GM12891 (cell line): ENCODE results near the gene RFNG.

ENCODE experiments used
- PAX5 ChIP-seq: IDR thresholded peaks from 2 replicates; pipeline ENCODE4 v1.6.1; 2011; ENCODE audit warnings: low read length, moderate library complexity, mild to moderate bottlenecking; ENCODE audit not compliant: insufficient read depth, severe bottlenecking
- POLR2A ChIP-seq: IDR thresholded peaks from 2 replicates; pipeline ENCODE4 v1.6.1; 2011; ENCODE audit warnings: low read depth, low read length, control low read depth
- POLR2AphosphoS5 ChIP-seq: IDR thresholded peaks from 2 replicates; pipeline ENCODE4 v1.6.1; 2011; ENCODE audit warnings: low read depth, low read length, control low read depth
- SPI1 ChIP-seq: IDR thresholded peaks from 2 replicates; pipeline ENCODE4 v1.6.1; 2011; ENCODE audit warnings: low read depth, low read length, control low read depth

DNA sequence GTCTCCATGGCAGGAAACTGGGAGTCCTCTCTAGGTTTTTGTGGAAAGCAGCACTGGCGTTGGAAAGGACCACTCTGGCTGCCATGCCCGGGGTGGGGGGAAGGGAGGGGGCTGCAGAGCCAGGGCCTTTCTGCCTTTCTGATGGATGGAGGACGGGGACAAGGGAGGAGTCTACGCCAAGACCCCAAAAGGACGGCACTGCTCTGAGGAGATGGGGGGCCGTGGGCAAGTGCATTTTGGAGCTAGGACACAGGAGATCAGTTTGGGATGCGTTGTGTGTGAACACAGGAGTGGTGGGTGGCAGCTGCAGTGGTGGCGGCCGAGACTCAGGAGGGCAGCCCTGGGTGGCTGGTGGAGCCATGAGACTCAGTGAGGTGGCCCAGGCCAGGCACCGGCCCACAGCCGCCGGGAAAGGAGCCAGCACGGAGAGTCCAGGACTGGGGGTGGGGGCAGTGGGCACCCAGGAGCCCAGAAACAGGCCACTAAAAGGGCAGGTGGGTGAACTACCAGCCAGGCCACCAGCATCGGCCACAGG is 31.0 kb downstream of the RFNG start:
- TF ChIP-seq POLR2A: no peak
- TF ChIP-seq POLR2AphosphoS5: no peak
- TF ChIP-seq PAX5: no peak
- TF ChIP-seq SPI1: no peak
